Measurements from ENCODE around the gene TAF3. TPM values are rescaled to one million over a fixed set of nuclear protein-coding genes. Genes with fewer than 3 reads are reported as not detected.
A peak's percentile ranks its signal among the peaks of the same experiment; 100 is the strongest.

TAF3 gene
- polyA plus RNA-seq, 3 donors: 1.6 to 3.9 (median 3.4) TPM

- Histone ChIP-seq H2AFZ (ENCODE audit: insufficient read depth, low read depth, low read length, poor library complexity, severe bottlenecking) (no peak overlapping the region), H3K36me3 (replicated peaks in 1 of 2; ENCODE audit: control insufficient read depth in 1 of 2, insufficient read depth in 2 of 2, low read length in 2 of 2) (no peaks in the 10 kb centered on the region), H3K27ac (ENCODE audit: low read depth in 1 of 2, low read length in 2 of 2) (no peak overlapping the region), H3K4me3 (replicated peaks in 1 of 3; ENCODE audit: low read depth in 2 of 3, low read length in 3 of 3) (no peak overlapping the region), H4K20me1 (ENCODE audit: insufficient read depth, low read length) (no peaks in the 10 kb centered on the region), H3K4me2 (replicated peaks; ENCODE audit: extremely low read depth, low read length, poor library complexity, severe bottlenecking) (peak overlapping the region; percentile 72), H3K27me3 (ENCODE audit: control insufficient read depth in 2 of 2, insufficient read depth in 2 of 2, low read length in 2 of 2) (peaks cover 80 to 98% of the 10 kb centered on the region in 2 donors), H3K9ac (ENCODE audit: insufficient read depth, low read length, poor library complexity, severe bottlenecking) (no peak overlapping the region), H3K79me2 (ENCODE audit: insufficient read depth, low read length) (no peaks in the 10 kb centered on the region), H3K4me1 (ENCODE audit: control insufficient read depth in 1 of 2, insufficient read depth in 2 of 2, low read length in 2 of 2) (peaks cover 37 to 61% of the 10 kb centered on the region in 2 donors), H3K9me3 (replicated peaks in 1 of 2; ENCODE audit: control insufficient read depth in 1 of 2, insufficient read depth in 1 of 2, low read length in 2 of 2) (peaks cover 3 to 42% of the 10 kb centered on the region in 2 donors)
- TF ChIP-seq, protein P1, sequence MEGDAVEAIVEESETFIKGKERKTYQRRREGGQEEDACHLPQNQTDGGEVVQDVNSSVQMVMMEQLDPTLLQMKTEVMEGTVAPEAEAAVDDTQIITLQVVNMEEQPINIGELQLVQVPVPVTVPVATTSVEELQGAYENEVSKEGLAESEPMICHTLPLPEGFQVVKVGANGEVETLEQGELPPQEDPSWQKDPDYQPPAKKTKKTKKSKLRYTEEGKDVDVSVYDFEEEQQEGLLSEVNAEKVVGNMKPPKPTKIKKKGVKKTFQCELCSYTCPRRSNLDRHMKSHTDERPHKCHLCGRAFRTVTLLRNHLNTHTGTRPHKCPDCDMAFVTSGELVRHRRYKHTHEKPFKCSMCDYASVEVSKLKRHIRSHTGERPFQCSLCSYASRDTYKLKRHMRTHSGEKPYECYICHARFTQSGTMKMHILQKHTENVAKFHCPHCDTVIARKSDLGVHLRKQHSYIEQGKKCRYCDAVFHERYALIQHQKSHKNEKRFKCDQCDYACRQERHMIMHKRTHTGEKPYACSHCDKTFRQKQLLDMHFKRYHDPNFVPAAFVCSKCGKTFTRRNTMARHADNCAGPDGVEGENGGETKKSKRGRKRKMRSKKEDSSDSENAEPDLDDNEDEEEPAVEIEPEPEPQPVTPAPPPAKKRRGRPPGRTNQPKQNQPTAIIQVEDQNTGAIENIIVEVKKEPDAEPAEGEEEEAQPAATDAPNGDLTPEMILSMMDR (IDR thresholded peaks at IDR 0.05): no peak
- DNase-seq: no peak
- Mint-ChIP-seq H3K36me3 (peaks cover 7 to 21% of the 10 kb centered on the region in 2 donors), H3K4me3 (peak overlapping the region; percentile 56 to 92), H3K27me3 (ENCODE audit: low read depth in 3 of 3) (peaks cover 90 to 98% (median 93%) of the 10 kb centered on the region in 3 donors), H3K4me1 (peaks cover 57% of the 10 kb centered on the region), H3K9me3 (peaks cover 0 to 50% (median 29%) of the 10 kb centered on the region in 7 donors), H3K27ac (peak overlapping the region in 1 of 7 donors; percentile 60)
- WGBS (ENCODE audit: insufficient coverage): no CpG with 5 or more reads among the region's 6 CpGs
- intact Hi-C loops (cut with micrococcal nuclease): no loop called here
Observed at GRCh38 chr10:8056378-8056777, 238.1 kb downstream of the TAF3 start.

DNA sequence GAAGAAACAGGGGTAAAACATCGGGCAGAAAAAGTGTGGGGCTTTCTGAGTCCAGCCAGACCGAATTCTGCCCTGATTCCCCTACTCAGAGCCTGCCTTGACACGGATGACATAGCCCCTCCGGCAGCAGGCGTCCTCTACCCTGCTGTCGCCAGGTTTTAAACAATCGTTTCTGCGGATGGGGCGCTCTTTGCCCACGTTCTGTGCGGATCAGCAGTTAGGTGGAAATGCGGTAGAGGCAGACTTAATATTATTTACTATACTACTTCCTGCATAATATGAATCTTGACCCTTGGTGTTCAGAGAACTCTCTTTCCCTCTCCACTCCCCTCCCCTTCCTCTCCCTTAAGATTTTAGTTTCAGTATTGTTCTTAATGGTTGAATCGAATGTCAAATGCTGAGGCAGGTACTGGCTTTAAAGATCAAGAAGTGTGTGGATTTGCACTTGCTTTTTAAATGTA is 238.6 kb downstream of the TAF3 start:
- no peak for DNase-seq
- Mint-ChIP-seq H3K4me3 (peak overlapping the region; percentile 56 to 92), H3K36me3 (peaks cover 7 to 21% of the 10 kb centered on the region in 2 donors), H3K4me1 (peaks cover 56% of the 10 kb centered on the region), H3K9me3 (peaks cover 0 to 50% (median 28%) of the 10 kb centered on the region in 7 donors), H3K27ac (no peak overlapping the region), H3K27me3 (ENCODE audit: low read depth in 3 of 3) (peaks cover 88 to 98% (median 94%) of the 10 kb centered on the region in 3 donors)
- TF ChIP-seq, protein P1 (IDR thresholded peaks at IDR 0.05): no peak
- no peak overlapping the region for H3K27ac ChIP-seq (ENCODE audit: low read depth in 1 of 2, low read length in 2 of 2)
- WGBS (ENCODE audit: insufficient coverage): 8% methylated on average over 5 of the region's 13 CpGs
- H3K27me3 ChIP-seq (ENCODE audit: control insufficient read depth in 2 of 2, insufficient read depth in 2 of 2, low read length in 2 of 2): peaks cover 77 to 98% of the 10 kb centered on the region in 2 donors
- H2AFZ ChIP-seq (ENCODE audit: insufficient read depth, low read depth, low read length, poor library complexity, severe bottlenecking): no peak overlapping the region
- H3K9ac ChIP-seq (ENCODE audit: insufficient read depth, low read length, poor library complexity, severe bottlenecking): no peak overlapping the region
- H3K36me3 ChIP-seq (replicated peaks in 1 of 2; ENCODE audit: control insufficient read depth in 1 of 2, insufficient read depth in 2 of 2, low read length in 2 of 2): no peaks in the 10 kb centered on the region
- H3K4me1 ChIP-seq (ENCODE audit: control insufficient read depth in 1 of 2, insufficient read depth in 2 of 2, low read length in 2 of 2): peaks cover 36 to 61% of the 10 kb centered on the region in 2 donors
- H3K4me3 ChIP-seq (replicated peaks in 1 of 3; ENCODE audit: low read depth in 2 of 3, low read length in 3 of 3): peak overlapping the region in 1 of 3 experiments; percentile 20
- no peaks in the 10 kb centered on the region for H3K79me2 ChIP-seq (ENCODE audit: insufficient read depth, low read length)
- intact Hi-C loops (cut with micrococcal nuclease): no loop called here
- H4K20me1 ChIP-seq (ENCODE audit: insufficient read depth, low read length): no peaks in the 10 kb centered on the region
- H3K9me3 ChIP-seq (replicated peaks in 1 of 2; ENCODE audit: control insufficient read depth in 1 of 2, insufficient read depth in 1 of 2, low read length in 2 of 2): peaks cover 3 to 44% of the 10 kb centered on the region in 2 donors
- H3K4me2 ChIP-seq (replicated peaks; ENCODE audit: extremely low read depth, low read length, poor library complexity, severe bottlenecking): no peak overlapping the region
